Activated CD4-positive, alpha-beta T cell treated with anti-CD3 and anti-CD28 coated beads for 4 hours (primary cell): ENCODE data around the gene CRYL1.

Experiments used
- DNase-seq, 2 donors: peaks; one replicate each; pipeline ENCODE4 v3.0.0-alpha.2; 2020

The CRYL1 gene

DNA sequence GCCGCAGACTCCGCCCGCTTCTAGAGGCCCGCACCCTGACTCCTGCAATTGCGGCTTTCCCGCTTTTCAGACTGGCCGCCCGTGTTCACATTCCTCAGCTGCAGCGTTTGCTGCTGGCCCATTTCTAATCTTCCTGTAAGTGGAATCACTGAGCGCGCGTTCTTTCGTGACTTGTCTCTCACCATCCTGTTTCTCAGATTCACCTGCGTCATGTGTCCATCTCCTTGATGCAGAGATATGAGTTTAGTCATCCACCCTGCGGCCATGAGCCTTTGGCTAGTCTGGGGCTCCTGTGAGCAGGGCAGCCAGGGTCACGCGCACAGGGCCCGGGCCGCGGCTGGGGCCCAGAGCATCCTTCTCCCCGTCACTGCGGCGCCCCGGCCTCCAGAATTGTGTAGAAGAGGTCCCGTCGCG is 110.0 kb downstream of the CRYL1 start:
- DNase-seq = no peak

DNA sequence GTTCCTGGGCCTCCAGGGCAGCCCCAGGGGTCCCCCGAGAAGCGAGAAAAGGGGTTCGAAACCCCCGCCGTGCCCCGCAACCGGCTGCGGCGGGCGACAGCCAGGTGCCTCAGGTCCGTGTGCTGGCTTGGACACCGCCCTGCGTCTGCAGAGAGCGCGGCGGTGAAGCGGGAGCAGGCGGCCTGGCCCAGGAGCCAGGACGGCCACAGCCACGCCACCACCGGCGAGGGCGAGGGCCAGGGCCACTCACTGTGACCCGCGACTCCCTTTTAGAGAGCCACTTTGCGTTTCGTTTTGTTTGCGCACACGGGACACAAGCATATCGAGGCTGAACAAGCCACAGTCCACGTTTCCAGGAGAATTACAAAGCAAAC is 110.4 kb downstream of the CRYL1 start:
- DNase-seq = no peak

DNA sequence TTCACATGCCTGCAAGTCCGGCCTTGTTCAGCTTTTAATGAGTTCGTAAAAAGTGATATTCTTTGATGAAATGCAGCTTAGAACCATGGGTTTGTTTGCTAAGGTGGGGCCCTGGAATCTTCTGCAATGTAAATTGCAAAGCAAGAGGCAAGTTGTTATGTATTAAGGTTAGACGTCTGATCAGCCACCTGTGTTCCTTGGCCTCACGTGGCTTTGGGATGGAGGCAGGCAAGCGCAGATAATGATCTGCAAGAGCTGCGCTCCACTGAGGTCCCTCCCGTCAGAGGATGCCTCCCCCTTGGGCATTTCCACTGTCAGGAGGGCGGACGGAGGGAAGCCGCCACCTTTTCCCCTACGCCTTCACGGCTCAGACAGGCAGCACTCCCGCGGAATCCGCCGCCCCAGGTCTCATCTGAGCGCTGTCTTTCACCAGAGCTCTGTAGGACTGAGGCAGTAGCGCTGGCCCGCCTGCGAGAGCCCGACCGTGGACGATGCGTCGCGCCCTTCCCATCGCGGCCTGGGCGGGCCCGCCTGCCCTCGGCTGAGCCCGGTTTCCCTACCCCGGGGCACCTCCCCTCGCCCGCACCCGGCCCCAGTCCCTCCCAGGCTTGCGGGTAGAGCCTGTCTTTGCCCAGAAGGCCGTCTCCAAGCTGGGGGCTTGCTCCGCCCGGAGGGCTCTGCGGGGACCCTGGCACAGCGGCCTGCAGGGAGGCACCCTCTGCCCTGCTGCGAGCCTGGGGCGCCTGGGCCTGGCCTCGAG is 110.9 kb downstream of the CRYL1 start:
- no peak for DNase-seq

DNA sequence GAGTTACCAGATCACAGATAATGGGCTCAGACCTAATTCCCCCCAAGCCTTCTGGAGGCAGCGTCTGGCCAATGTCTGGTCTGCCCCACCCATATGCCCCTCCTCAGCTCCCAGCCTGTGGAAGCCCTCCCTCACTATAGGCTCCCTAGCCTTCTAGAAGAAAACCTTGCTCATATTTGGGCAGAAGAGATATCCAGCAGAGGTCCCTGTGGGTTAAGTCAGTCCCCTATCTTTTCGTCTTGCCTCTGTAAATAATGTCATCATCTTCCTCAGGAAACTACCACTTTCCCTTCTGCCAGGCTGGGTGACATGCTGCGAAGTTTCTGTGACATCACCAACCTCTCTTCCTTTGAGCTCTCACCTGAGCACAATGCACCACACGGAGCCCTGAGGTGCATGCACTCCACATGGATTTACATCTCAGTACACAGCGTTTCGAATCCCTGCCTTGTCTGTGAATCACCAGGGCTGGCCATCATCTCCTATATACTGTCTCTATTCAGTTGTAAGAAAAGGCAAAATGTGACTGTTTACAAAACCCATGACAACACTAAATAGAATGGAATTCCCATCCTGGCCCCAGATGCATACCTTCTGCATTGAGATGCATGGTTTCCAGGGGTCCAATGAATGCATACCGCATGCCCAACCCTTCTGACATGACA is 112.8 kb downstream of the CRYL1 start:
- DNase-seq = peak in 1 of 2 donors; percentile 24

DNA sequence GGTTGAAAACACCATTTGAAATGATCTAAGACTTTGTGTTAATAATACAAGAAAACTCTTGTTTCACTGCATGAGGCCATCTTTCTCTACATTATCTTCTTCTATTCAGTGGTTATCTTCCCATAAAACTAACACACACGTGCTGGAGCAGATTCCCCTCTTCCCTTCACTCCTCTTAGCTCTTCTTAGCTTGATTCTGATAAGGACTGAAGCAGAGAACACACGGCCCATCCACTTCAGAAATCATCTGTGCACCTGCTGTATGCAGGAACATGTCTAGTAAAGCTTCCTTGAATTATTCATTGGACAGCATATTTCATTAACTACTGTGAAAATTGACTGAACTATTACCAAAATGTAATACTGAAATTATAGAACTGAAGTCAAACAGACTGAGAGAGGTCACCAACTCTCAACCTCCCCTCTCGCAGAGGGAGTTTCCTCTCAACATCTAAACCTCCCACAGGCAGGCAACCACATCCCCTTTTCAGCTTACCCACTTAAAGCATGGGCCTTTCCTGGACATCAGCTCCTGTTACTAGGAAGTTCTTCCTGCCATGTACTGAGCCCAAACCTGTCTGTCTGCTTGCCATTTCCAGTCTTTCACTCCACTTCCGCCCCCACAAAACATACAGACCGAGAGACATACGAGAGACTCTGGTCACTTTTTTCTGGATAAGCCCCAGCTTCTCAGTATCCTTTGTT is 113.9 kb downstream of the CRYL1 start:
- DNase-seq = peak; percentile 32 to 37

DNA sequence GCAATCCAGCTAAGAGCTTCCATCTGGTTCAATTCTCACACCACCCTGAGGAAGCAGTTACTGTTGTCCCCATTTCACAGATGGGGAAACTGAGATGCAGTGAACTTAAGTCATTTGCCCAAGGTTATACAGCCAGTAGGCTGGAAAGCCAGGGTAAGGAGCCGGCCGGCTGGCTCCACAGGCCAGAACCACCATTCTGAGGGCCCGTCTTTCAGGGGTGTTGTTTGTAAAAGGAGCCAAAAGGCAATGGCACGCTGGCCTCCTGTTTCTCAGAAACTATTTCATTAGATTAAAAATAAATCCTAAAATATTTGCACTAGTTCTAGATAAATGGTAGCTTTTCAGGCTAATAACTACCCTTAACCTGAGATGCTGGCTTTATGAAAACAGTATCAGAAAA is 114.9 kb downstream of the CRYL1 start:
- DNase-seq = no peak

DNA sequence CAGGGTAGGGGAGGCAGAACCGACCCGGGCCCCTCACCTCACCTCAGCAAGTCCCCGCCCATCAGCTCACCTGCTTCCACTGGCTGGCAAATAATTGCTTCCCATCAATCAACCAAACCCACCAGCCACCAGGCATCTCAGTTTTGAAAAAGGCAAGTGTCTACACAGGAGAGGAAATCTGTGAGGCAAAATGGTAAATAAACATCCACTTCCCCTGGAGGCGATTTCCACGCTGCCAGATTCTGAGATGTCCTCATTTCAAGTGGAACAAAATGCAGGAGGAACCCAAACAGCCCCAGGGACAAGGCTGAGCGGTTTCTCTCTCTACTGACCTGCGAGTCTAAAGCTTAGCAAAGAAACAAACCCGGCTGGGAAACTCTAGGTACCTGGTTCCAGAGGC is 117.5 kb downstream of the CRYL1 start:
- no peak for DNase-seq

DNA sequence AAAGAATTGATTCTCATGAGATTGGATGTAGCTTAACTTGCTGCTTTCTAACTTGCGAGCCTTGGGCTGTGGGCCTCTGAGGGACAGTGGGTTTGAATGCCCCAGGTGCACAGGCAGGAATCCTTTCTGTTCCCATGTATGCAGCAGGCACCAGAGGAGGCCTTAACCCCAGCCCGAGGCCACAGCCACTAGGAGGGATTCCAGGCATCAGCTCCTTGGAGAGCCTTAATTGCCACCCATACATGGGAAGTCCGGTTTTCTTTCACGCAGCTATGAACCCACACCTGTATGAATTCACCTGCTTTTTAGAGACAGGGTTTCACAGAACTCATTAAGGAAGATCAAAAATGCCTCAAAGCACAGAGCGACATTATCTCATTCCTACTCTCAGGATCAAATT is 117.9 kb downstream of the CRYL1 start:
- no peak for DNase-seq

DNA sequence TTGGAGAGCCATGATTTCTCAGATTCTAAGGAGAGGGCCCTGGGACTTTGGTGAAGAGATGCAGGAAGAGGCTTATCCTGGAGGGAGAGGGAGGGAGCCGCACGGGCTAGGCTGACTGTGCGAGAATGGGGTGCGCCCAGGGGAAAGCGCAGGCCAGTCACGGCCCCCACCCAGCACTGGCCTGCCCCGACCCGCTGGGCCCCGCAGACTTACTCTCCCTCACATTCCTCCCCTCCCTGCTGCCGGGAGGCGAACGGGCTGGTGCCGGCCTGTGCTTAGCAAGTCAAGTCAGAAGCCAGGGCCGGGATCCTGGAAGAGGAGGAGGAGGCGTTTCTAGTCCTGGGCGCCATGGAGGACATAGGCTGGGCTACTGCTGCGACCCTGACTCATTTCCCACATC is 120.0 kb downstream of the CRYL1 start:
- DNase-seq = no peak

DNA sequence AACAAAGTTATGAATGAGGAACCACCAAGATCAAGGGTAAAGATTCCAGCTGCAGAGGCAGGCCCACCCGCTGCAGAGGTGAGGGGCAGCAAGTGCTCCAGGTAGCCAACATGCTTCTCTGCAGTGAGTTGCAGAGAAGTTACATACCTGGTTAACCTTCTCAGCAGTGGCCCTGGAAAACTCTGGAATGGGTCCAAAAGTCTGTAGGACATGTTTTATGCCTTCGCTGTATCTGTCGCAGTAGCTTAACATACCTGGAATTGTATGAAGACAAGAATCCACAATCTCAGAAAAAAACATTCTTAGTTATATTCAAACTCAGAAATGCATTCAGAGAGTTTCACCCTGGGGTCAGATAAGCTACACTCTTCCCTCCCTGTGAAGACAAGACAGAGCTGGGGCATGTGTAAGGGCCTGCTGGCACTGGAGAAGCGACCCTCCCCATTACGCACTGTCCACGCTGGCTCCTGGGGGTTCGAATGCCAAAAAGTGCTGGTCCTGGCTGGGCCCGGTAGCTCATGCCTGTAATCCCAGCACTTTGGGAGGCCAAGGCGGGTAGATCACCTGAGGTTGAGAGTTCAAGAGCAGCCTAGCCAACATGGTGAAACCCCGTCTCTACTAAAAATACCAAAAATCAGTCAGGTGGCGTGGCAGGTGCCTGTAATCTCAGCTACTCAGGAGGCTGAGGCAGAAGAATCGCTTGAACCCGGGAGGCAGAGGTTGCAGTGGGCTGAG is 121.0 kb downstream of the CRYL1 start:
- DNase-seq = no peak

DNA sequence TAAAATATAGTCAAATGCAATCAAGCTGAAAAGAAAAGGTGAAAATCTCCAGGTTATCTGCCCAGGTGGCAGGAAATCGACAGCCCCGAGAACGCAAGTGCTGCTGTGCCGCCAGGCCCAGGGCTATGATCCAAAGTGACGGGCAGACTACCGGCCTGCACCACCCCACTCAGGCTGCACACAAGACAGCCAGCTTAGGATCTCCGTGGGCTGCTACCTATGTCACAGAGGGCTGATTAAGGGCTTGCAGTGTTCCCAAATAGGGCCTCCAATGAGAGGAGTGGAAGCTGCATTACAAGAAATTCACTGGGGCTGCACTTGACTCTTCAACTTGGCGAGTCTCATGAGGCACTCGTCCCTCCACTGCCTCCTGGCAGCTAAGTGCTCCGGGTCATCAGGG is 121.8 kb downstream of the CRYL1 start:
- DNase-seq = no peak

DNA sequence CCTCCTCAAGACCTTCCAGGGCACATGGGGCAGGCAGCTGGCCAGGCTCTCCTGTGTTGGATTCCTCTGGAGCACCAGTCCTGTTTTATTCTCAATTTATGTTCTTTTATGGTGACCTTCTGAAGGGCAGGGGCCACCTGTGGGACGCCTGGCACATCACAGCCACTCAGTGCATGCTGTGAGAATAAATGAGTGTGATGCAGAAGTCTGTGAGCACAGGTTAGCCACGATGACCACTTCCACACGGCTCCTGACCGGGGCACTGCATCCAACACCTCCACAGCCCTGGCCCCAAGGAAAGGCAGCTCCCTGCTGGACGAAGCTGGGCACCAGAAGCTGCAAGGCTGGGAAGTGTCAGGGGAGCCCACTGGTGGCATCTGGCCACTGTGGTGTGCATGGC is 122.8 kb downstream of the CRYL1 start:
- DNase-seq = no peak

DNA sequence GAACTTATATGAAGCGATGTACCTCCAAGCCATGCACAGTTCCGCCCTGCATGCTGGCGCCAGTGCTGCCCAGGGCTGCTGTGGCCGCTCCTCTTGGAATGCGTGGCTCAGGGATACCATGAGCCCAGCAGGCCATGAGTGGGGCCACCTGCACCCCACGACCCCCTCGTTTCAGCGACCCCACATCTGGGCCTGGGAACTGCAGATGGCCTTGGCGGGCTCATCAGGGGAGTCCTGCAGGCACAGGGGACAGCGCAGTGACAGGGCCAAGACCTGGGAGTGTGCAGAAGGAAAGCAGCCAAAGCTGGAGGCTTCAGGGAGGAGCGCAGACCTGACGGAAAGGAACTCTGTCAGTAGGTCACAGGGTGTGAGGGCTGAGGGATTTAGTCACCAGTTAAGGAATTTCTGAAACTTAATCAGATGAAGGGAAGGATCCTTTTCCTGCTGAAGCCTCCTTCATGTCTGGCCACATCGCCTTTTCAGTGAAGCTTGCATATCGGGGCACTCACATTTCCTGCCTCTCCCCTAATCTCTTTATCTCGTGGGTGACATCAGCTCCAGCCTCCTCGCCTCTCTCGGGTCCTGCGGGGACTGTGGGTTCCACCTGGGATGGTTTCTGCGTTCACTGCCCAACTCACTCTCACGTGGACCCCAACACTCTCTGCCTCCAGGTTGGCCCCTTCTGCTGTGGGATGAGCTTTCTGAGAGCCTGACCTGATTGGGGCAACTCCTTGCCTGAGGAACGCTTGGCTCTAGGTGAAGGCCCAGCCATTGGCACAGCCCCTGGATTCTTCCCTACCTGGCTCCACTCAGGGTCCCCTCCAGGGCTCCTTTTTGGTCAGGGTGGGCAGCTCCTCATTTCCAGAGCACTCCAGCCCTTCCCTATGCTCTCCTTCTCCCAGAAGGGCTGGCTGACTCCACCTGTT is 123.5 kb downstream of the CRYL1 start:
- DNase-seq = no peak

DNA sequence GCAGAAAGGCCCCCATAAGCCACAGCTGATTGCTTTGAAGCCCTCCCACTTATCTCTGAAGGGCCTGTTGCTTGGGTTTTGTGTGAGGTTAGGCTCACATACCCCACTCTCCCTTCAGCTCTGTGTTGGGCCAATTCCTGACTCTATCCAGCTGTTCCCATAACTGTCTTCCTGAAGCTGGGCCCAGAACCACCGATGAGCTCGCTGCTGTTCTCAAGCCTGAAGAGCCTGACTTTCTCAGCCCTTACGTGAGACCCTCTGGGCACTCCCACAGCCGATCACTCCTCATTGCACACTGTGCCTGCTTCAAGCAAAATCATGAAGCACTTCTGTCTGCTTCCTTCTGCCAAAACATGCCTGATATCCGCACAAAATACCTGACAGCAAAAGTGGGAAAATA is 124.1 kb downstream of the CRYL1 start:
- DNase-seq = no peak

DNA sequence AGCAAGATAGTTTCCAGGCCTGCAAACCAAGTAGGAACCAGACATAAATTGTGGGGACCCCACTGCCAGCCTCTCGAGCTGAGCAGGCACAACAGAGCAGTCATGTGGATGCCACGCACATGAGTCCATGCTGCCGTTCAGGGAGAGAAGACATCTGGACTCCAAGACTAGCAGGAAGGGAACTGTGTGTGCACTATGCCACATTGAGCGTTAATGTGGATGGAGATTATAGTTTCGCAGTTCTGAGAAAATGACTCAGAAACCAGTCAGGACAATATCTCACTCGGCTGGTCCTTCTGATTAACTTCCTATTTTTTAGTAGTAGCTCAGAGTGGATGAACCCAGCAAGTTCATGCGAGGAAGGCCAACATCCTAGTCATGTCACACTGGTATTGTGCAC is 124.9 kb downstream of the CRYL1 start:
- DNase-seq = no peak

DNA sequence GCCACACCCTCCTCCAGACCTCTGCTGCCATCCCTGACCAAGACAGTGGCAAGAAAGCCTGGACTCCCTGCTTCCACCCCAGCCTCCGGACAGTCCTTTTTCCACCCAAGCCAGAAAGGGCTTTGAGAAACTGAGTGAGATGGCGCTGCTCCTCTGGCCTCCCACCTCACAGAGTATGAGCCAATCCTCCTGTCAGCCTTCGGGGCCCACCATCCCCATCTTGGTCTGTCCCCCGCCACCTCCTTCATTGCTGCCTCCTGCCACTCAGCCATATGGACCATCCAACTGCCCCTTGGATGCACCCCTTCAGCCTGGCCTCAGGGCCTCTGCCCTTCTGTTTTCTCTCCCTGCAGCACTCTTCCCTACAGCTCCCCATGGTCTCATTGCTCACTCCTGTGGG is 125.7 kb downstream of the CRYL1 start:
- no peak for DNase-seq

DNA sequence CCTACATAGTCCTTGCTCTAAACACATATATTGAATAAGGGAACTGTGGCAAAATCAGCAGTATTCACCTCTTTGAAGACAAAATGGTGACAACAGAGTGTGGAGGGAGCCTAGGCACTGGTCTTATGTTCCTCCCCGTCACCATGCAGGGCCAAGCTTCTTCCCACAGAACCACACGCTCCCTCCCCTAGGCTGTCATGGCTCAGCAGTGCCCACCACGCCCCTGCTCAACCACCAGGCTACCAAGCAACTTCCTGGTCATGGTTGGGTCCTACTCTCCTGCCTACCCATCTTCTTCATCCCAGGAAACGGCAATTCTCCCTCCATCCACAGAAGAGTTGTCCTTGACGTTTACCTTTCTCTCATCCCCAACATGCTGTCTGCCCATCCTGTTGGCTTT is 126.1 kb downstream of the CRYL1 start:
- no peak for DNase-seq

DNA sequence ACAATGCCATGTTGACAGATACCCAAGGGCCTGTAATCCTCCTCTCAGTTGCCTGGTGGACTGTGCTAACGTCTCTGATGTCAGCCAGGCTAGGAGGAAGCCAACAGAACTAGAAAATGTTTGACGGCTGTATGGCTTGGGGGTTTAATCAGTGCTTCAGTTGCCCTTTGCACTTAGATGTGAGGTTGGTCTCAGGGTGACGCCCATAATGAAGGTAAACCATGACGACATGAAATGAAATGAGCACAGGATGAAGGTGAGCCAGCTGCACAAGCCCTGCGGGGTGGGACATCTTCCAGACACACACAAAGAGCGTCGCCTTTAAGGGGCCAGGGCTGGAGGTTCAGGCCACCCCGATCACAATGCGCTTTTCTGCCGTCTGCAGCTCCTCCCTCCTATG is 127.2 kb downstream of the CRYL1 start:
- DNase-seq = no peak

DNA sequence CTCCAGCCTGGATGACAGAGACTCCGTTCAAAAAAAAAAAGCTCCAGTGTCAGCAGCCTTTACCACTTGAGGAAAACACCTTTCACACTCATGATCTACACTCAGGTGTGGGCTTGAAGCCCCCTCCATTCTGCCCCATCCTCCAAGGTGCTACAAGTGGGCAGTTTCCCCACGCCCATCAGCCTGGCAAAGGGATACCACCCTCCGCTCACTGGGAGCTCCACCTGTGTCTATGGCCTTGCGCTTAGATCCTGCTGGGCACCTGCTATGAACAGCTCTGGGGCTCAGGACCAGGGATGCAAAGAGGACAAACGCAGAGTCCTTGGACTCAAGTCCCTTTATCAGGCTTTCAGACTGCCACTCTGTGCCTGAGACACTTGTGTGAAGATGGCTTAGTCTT is 127.8 kb downstream of the CRYL1 start:
- no peak for DNase-seq

DNA sequence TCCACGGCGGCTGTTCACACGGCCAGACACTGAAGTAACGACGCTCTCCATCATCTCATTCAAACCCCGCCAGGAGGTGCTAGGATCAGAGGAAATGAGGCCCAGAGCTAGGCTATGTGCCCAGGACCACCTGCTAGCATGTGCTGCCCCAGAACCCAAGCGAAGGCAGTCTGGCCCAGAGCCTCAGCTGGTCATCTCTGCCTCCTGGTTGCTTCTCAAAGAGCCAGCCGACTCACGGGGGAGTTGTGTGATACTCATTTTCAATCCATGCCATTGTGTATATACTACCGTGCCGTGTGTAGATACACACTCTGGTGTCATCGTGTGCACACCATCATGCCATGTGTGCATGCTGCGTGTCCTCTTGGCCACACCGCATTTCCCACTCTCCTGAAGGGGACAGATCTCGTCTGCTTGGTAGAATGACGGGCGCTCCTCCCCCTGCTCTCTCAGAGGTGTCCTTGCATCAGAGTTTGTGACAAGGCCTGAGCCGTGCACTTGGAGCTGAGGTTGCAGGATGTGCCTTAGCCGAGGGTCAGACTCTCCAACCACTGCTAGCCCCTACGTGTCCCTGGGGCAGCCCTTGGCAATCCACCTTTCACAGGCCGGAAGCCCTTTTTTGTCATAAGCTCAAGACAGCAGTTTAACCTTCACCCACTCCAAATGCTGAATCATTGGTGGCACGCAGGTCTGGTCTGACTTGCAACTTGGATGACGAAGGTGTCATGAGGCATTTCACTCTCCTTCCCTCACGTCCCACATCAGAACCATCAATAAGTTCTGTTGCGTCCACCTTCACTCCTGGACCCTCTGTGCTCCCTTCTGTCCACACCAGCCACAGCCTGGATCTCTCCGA is 130.4 kb downstream of the CRYL1 start:
- DNase-seq = no peak

DNA sequence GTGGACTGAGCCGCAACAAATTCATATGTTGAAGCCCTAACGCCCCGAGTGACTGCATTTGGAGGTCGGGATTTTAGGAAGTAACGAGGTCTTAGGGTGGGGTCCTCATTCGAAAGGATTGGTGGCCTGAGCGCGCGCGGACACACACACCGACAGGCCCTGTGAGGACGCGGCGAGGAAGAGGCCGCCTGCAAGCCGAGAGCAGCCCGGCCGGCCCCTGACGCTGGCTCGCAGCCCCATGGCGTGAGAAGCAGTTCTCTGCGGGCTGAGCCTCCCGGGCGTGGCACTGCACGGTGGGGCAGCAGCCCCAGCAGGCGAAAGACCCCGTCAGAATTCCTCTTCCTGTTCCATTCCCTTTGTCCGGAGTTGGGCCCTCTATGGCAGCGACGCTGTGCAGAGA is 131.2 kb downstream of the CRYL1 start:
- no peak for DNase-seq

DNA sequence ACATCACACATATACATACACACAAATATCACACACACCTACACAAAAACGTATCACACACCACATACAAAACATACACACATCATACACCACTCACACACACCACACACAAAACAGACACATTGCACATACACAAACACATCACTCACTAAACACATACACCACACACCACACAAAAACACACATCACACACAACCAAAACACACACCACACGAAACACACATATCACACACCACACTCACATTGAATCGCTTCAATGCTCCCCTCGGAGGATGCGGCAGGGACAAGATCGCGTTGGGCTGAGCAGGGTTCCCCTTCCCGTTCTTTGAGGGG is 131.5 kb downstream of the CRYL1 start:
- no peak for DNase-seq
